GM19043 (cell line): ENCODE data around the gene RYK.

Experiments used
- ATAC-seq: cut with Tn5 transposase; IDR thresholded peaks from one replicate; pipeline ENCODE4 v1.9.1; 2021; ENCODE audit warnings: low read depth; ENCODE audit not compliant: unreplicated experiment

The RYK gene

DNA sequence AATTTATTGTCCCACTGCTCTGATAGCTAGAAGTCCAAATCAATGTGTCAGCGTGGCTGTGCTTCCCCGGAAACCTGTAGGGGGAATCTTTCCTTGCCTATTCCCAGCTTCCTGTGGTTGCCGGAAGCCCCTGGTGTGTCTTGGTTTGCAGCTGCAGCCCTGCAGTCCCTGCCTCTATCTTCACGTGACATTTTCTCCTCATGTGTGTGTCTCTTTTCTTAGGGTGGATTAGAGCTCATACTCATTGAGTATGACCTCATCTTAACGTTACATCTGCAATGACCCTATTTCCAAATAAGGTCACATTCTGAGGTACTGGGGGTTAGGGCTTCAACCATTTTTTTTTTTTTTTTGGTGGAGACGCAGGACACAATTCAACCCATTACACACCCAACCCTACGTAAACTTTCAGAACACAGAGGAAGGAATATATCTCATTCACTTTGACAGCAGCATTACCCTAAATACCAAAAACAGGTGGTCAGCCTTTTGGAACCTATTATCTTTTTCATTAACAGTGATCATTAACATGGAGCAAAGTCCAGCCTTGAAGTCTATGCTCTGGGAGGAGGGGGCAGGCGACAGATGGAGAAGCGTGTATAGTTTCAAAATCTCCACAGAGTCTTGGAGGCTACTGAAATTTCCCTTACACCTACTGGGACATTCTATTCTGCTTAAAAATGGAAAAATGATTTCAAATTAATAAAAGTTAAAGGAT lies 88.6 kb downstream of the RYK start:
- ATAC-seq, result no peak

- ATAC-seq, result no peak
Observed at GRCh38 chr3:134155446-134155845, 95.2 kb downstream of the RYK start.

GRCh38 chr3:134153761-134154160 lies 96.9 kb downstream of the RYK start:
- ATAC-seq, result no peak

GRCh38 chr3:134150476-134150875 lies 100.2 kb downstream of the RYK start:
- ATAC-seq, result no peak

GRCh38 chr3:134149286-134149685 lies 101.4 kb downstream of the RYK start:
- ATAC-seq, result no peak

- ATAC-seq, result no peak
Observed at GRCh38 chr3:134148534-134148933, 102.1 kb downstream of the RYK start.

GRCh38 chr3:134147411-134147810 lies 103.2 kb downstream of the RYK start:
- ATAC-seq, result no peak

GRCh38 chr3:134146666-134147065 lies 104.0 kb downstream of the RYK start:
- ATAC-seq, result no peak

GRCh38 chr3:134145183-134145582 lies 105.5 kb downstream of the RYK start:
- ATAC-seq, result no peak

DNA sequence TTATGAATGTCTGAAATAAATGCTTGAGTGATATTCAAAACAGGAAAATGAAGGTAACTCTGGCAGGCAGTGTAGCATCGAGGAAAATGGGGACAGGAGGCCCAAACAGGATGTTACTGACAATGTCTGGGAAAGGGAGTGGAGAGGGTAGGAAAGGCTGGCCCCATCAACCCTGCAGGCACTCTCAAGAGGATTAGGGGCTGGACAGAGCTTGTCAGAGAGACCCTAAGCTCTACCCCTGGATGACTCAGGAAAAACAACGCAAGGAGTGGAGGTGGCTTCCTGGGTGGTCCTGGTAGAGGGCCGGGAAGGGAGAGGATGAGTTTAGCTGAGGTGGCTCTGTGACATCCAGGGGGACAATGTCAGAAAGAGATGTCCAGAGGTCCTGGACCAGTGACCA lies 106.0 kb downstream of the RYK start:
- no peak for ATAC-seq

DNA sequence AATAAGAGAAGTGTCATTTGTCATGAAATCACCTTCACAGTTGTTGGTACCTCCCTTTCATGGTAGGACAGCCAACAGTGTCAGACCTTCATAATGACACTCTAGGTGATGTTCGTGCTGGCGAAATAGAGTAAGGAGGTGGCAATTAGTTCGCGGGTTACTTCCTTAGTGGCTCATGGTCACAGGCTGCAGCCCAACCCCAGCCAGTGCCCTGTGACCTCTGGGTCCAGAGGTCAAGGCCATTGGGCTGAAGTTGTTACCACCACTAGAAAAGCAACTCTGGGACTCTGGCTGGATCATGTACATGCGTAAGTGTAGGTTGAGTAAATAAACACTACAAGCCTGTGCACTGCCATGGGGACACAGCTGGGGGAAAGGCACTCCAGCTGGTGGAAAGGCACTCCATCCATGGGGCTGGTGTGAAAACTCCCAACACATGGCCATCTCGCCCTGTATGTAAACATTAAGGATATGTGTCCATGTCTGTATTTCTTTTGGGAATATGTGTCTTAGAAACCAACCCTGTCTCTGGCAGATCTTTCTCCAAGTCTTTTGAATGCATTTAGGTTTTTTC lies 106.7 kb downstream of the RYK start:
- ATAC-seq, result no peak

DNA sequence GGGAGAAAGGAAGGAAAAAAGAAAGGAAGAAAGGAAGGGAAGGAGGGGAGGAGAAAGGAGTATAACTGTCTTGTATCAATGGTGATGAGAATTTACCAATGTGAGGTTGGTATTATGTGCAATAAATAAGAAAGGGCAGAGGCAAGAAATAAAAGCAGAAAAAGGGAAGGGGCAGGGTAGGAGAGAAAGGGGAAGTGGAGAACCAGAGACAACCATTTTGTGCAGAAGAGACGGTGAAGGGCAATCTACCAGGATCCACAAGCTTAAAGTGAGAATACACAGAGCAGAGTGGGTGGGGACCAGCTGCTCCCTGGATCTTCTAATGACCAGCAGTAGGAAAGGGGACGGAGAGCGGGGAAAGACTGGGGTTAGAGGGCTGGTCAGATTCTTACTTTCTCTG lies 114.1 kb downstream of the RYK start:
- no peak for ATAC-seq

- ATAC-seq, result no peak
Observed at GRCh38 chr3:134134698-134135415, 115.8 kb downstream of the RYK start.

- no peak for ATAC-seq
Observed at GRCh38 chr3:134134240-134134639, 116.4 kb downstream of the RYK start.

DNA sequence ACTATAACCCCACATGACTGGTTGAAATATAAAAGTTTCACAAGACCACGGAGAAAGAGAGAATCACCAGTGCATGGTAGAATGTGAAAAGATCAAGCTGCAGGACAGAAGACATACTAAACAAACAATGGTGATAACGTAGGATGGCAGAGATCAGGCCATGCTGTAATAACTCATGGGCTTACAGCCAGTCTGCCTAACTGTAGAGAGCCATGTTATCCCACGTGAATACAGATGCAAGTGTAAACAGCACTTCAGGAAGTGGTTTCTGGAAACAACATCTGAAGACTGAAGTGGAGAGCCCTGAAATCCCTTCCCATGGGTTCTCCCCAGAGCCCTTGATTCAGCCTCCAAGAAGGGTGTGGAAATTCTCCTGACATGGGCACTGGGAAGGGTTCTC lies 117.7 kb downstream of the RYK start:
- no peak for ATAC-seq

DNA sequence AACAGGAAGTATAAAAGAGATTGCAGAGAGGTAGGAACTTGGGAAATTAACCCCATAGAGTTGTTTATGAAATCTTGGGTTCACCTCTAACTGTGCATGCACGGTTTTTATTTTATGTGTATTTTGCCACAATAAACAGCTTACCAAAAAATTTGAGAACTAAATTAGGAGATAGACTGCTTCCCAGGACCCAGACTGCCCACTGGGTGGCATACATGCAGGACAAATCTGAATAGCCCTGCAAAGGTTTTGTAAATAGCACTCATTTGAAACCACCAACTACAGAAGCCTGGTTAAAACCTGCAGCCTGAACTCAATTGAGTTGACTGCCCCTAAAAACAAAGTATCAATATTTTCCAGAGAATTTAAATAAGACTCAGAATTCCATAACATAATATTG lies 124.5 kb downstream of the RYK start:
- ATAC-seq, result no peak

DNA sequence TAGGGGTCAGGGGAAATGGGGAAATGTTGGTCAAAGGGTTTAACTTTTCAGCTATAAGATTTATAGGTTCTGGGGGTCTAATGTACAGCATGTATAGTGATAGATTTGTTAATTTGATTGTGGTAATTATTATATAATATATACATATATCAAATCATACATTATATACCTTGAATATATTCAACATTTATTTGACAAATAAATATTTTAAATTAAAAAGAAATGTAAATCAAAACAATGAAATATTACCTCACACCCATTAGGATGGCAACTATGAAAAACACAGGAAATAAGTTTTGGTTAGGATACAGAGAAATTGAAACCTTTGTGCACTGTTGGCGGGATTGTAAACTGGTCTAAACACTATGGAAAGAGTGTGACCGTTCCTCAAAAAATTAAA lies 135.9 kb downstream of the RYK start:
- ATAC-seq, result no peak

DNA sequence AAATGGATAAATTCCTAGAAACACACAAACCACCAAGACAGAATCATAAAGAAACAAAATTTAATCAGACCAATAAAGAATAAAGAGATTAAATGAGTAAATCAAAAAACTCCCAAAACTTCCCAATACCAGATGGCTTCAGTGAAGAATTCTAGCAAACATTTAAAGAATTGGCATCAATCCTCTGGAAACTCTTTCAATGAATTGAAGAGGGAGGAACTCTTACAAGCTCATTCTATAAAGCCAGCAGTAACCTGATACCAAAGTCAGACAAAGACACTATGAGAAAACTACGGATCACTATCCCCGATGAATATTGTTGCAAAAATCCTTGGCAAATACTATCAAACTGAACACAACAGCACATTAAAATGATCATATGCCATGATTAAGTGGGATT lies 139.0 kb downstream of the RYK start:
- ATAC-seq, result no peak

GRCh38 chr3:134110963-134111362 lies 139.7 kb downstream of the RYK start:
- no peak for ATAC-seq
